A673 (cell line): Measurements from ENCODE around the gene BAIAP2L2.

Source experiments
- EZH2 ChIP-seq: fragments of 200-600 bp; sonication (generic); IDR thresholded peaks from 2 replicates; pipeline ENCODE4 v1.6.1; 2017; ENCODE audit warnings: borderline replicate concordance, low read depth, mild to moderate bottlenecking, mixed read lengths, antibody characterized with exemption, low read length; ENCODE audit not compliant: poor library complexity, severe bottlenecking
- TF ChIP-seq, protein P1 (sequence below): fragments of 300-800, 200-600 bp; sonication (generic); conservative IDR thresholded peaks from 2 replicates; pipeline ENCODE4 v1.5.1; 2017; ENCODE audit warnings: low read depth, mild to moderate bottlenecking, antibody characterized with exemption, low read length, moderate library complexity, mixed read lengths

DNA sequence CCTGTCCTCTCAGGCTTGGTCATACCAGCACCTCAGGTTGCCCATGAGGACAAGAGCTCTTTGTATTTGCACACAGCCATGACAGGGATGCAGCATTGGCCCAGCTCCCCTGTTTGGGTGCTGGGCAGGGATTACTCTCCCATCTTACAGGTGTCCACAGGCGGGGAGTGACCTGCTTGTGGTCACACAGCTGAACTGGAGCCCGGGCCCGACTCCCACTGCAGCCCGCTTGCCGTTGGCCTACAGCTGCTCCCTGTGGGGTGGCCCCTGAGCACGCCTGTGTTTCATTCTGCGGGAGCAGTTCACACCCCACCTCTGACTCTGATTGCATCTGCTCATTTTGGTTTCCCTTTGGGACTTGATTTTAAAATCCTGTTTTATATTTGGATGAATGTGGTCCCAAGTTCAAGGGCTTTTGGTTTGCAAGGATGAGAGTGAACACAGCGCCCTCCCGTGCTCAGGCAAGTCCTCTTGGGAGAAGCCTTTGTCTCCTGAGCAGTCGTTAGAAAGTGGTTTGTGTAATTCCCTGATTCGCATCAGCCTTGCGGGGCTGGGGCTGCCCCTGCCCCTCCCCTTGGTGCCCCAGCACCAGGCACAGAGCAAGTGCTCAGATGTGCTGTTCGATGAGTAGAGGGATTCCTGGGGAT, 44.0 kb downstream of the BAIAP2L2 start:
- TF ChIP-seq, protein P1, sequence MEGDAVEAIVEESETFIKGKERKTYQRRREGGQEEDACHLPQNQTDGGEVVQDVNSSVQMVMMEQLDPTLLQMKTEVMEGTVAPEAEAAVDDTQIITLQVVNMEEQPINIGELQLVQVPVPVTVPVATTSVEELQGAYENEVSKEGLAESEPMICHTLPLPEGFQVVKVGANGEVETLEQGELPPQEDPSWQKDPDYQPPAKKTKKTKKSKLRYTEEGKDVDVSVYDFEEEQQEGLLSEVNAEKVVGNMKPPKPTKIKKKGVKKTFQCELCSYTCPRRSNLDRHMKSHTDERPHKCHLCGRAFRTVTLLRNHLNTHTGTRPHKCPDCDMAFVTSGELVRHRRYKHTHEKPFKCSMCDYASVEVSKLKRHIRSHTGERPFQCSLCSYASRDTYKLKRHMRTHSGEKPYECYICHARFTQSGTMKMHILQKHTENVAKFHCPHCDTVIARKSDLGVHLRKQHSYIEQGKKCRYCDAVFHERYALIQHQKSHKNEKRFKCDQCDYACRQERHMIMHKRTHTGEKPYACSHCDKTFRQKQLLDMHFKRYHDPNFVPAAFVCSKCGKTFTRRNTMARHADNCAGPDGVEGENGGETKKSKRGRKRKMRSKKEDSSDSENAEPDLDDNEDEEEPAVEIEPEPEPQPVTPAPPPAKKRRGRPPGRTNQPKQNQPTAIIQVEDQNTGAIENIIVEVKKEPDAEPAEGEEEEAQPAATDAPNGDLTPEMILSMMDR, result no peak
- no peak for TF ChIP-seq EZH2
